HEK293 (cell line): Measurements from ENCODE around the gene CAPNS1.

Experiments
- AEBP2 ChIP-seq: fragments of 450-650 bp; formaldehyde crosslinking; IDR thresholded peaks from 2 replicates; pipeline ENCODE4 v1.5.1; 2016; ENCODE audit warnings: missing biosample characterization, missing genetic modification characterization, borderline replicate concordance
- BCL11B ChIP-seq: fragments of 450-650 bp; formaldehyde crosslinking; IDR thresholded peaks from 2 replicates; pipeline ENCODE4 v1.5.1; 2016; ENCODE audit warnings: low read depth, missing biosample characterization, missing genetic modification characterization
- BCL6B ChIP-seq: fragments of 450-650 bp; formaldehyde crosslinking; IDR thresholded peaks from 2 replicates; pipeline ENCODE4 v1.5.1; 2017; ENCODE audit warnings: missing biosample characterization, missing genetic modification characterization
- HOXD13 ChIP-seq: sonication (generic); formaldehyde crosslinking; IDR thresholded peaks from 2 replicates; pipeline ENCODE4 v1.8.0; 2022; ENCODE audit warnings: missing genetic modification reagents, borderline replicate concordance
- INSM2 ChIP-seq: fragments of 450-650 bp; formaldehyde crosslinking; IDR thresholded peaks from 2 replicates; pipeline ENCODE4 v1.5.1; 2016; ENCODE audit warnings: missing biosample characterization, missing genetic modification characterization
- KLF1 ChIP-seq: fragments of 450-650 bp; formaldehyde crosslinking; IDR thresholded peaks from 2 replicates; pipeline ENCODE4 v1.5.1; 2016; ENCODE audit warnings: missing biosample characterization, missing genetic modification characterization
- KLF9 ChIP-seq: fragments of 450-650 bp; formaldehyde crosslinking; IDR thresholded peaks from 2 replicates; pipeline ENCODE4 v1.5.1; 2016; ENCODE audit warnings: missing biosample characterization, missing genetic modification characterization, low read depth
- OSR2 ChIP-seq: fragments of 450-650 bp; formaldehyde crosslinking; IDR thresholded peaks from 2 replicates; pipeline ENCODE4 v1.5.1; 2016; ENCODE audit warnings: missing biosample characterization, missing genetic modification characterization
- PRDM4 ChIP-seq: fragments of 450-650 bp; formaldehyde crosslinking; IDR thresholded peaks from 2 replicates; pipeline ENCODE4 v1.5.1; 2017; ENCODE audit warnings: missing biosample characterization, missing genetic modification characterization
- SETDB1 ChIP-seq: IDR thresholded peaks from one replicate; pipeline ENCODE4 v1.6.1; 2017; ENCODE audit warnings: mild to moderate bottlenecking, low read length, moderate library complexity, mixed read lengths; ENCODE audit not compliant: insufficient read length
- YY2 ChIP-seq: fragments of 450-650 bp; formaldehyde crosslinking; IDR thresholded peaks from 2 replicates; pipeline ENCODE4 v1.5.1; 2016; ENCODE audit warnings: missing biosample characterization, missing genetic modification characterization
- ZBTB17 ChIP-seq: fragments of 450-650 bp; formaldehyde crosslinking; IDR thresholded peaks from 2 replicates; pipeline ENCODE4 v1.5.1; 2016; ENCODE audit warnings: missing biosample characterization, missing genetic modification characterization
- ZBTB21 ChIP-seq: fragments of 450-650 bp; formaldehyde crosslinking; IDR thresholded peaks from 2 replicates; pipeline ENCODE4 v1.5.1; 2017; ENCODE audit warnings: missing biosample characterization, missing genetic modification characterization
- ZEB2 ChIP-seq: fragments of 450-650 bp; formaldehyde crosslinking; IDR thresholded peaks from 2 replicates; pipeline ENCODE4 v1.5.1; 2016; ENCODE audit warnings: missing biosample characterization, missing genetic modification characterization
- ZFP69B ChIP-seq: fragments of 450-650 bp; formaldehyde crosslinking; IDR thresholded peaks from 2 replicates; pipeline ENCODE4 v1.5.1; 2016; ENCODE audit warnings: missing biosample characterization, missing genetic modification characterization
- ZNF121 ChIP-seq: fragments of 450-650 bp; formaldehyde crosslinking; IDR thresholded peaks from 2 replicates; pipeline ENCODE4 v1.5.1; 2016; ENCODE audit warnings: missing biosample characterization, missing genetic modification characterization
- ZNF133 ChIP-seq: fragments of 450-650 bp; formaldehyde crosslinking; IDR thresholded peaks from 2 replicates; pipeline ENCODE4 v1.5.1; 2016; ENCODE audit warnings: missing biosample characterization, missing genetic modification characterization
- ZNF146 ChIP-seq: fragments of 450-650 bp; formaldehyde crosslinking; IDR thresholded peaks from 2 replicates; pipeline ENCODE4 v1.5.1; 2016; ENCODE audit warnings: missing biosample characterization, missing genetic modification characterization
- ZNF148 ChIP-seq: fragments of 450-650 bp; formaldehyde crosslinking; IDR thresholded peaks from 2 replicates; pipeline ENCODE4 v1.5.0; 2017; ENCODE audit warnings: missing biosample characterization, missing genetic modification characterization, borderline replicate concordance
- ZNF175 ChIP-seq: fragments of 450-650 bp; formaldehyde crosslinking; IDR thresholded peaks from 2 replicates; pipeline ENCODE4 v1.5.1; 2016; ENCODE audit warnings: missing biosample characterization, missing genetic modification characterization
- ZNF184 ChIP-seq: fragments of 450-650 bp; IDR thresholded peaks from 2 replicates; pipeline ENCODE4 v1.5.1; 2018; ENCODE audit warnings: missing biosample characterization, mild to moderate bottlenecking, missing genetic modification characterization
- ZNF266 ChIP-seq: fragments of 450-650 bp; formaldehyde crosslinking; IDR thresholded peaks from 2 replicates; pipeline ENCODE4 v1.5.1; 2016; ENCODE audit warnings: missing biosample characterization, missing genetic modification characterization, low read depth
- ZNF280D ChIP-seq: fragments of 450-650 bp; formaldehyde crosslinking; IDR thresholded peaks from 2 replicates; pipeline ENCODE4 v1.5.1; 2016; ENCODE audit warnings: missing biosample characterization, missing genetic modification characterization
- ZNF311 ChIP-seq: fragments of 450-650 bp; formaldehyde crosslinking; IDR thresholded peaks from 2 replicates; pipeline ENCODE4 v1.5.1; 2017; ENCODE audit warnings: missing biosample characterization, missing genetic modification characterization, borderline replicate concordance
- ZNF366 ChIP-seq: fragments of 450-650 bp; formaldehyde crosslinking; conservative IDR thresholded peaks from 2 replicates; pipeline ENCODE4 v1.5.1; 2016; ENCODE audit warnings: missing biosample characterization, missing genetic modification characterization
- ZNF624 ChIP-seq: fragments of 450-650 bp; formaldehyde crosslinking; IDR thresholded peaks from 2 replicates; pipeline ENCODE4 v1.5.1; 2017; ENCODE audit warnings: missing biosample characterization, missing genetic modification characterization
- ZNF704 ChIP-seq: fragments of 450-650 bp; formaldehyde crosslinking; IDR thresholded peaks from 2 replicates; pipeline ENCODE4 v1.5.1; 2016; ENCODE audit warnings: missing biosample characterization, missing genetic modification characterization
- ZNF843 ChIP-seq: fragments of 450-650 bp; formaldehyde crosslinking; IDR thresholded peaks from 2 replicates; pipeline ENCODE4 v1.5.1; 2016; ENCODE audit warnings: missing biosample characterization, missing genetic modification characterization

Gene CAPNS1

GRCh38 chr19:36106991-36107390 lies 32.9 kb upstream of the CAPNS1 start (continued):
- no peak for TF ChIP-seq ZNF148
- no peak for TF ChIP-seq ZNF121 (tag by site-specific recombination)
- TF ChIP-seq KLF1 (tag by site-specific recombination) = no peak
- TF ChIP-seq ZNF280D (tag by site-specific recombination) = peak; percentile 98
- TF ChIP-seq HOXD13 (CRISPR knock-in tag) = no peak
- TF ChIP-seq INSM2 (tag by site-specific recombination) = no peak
- peak; percentile 50; the same call in 1 of the 2 replicates for TF ChIP-seq ZBTB17 (tag by site-specific recombination)
- no peak for TF ChIP-seq ZNF366
- peak; percentile 41; the same call in 1 of the 2 replicates for TF ChIP-seq YY2 (tag by site-specific recombination)
- TF ChIP-seq ZBTB21 (tag by site-specific recombination) = no peak
- no peak for TF ChIP-seq OSR2 (tag by site-specific recombination)
- no peak for TF ChIP-seq ZNF133 (tag by site-specific recombination)
- TF ChIP-seq AEBP2 (tag by site-specific recombination) = no peak
- no peak for TF ChIP-seq ZNF843 (tag by site-specific recombination)
- no peak for TF ChIP-seq ZNF184 (tag by site-specific recombination)
- no peak for TF ChIP-seq BCL11B (tag by site-specific recombination)
- TF ChIP-seq ZNF624 (tag by site-specific recombination) = no peak
- no peak for TF ChIP-seq ZFP69B (tag by site-specific recombination)
- no peak for TF ChIP-seq ZNF311
- TF ChIP-seq SETDB1 = no peak
- no peak for TF ChIP-seq ZNF146 (tag by site-specific recombination)
- peak; percentile 49; the same call in 1 of the 2 replicates for TF ChIP-seq ZEB2
- no peak for TF ChIP-seq ZNF704 (tag by site-specific recombination)
- TF ChIP-seq KLF9 (tag by site-specific recombination) = no peak
- no peak for TF ChIP-seq ZNF175
- no peak for TF ChIP-seq ZNF266 (tag by site-specific recombination)
- no peak for TF ChIP-seq BCL6B (tag by site-specific recombination)
- TF ChIP-seq PRDM4 (tag by site-specific recombination) = no peak
